Prostate gland (tissue), 2 donors: ENCODE measurements around the gene CCDC127. TPM values are rescaled to one million over a fixed set of nuclear protein-coding genes. Genes with fewer than 3 reads are reported as not detected.

ENCODE experiments used
- DNase-seq: peaks from one replicate; pipeline ENCODE4 v3.0.0-alpha.2; 2019; ENCODE audit warnings: low spot score
- H3K27ac ChIP-seq, 2 donors: fragments of 200-600 bp; sonication (generic); 2 replicates each; pipeline ENCODE4 v1.5.1; 2017 to 2019
- H3K27me3 ChIP-seq: fragments of 200-600 bp; sonication (generic); replicated peaks from 2 replicates; pipeline ENCODE4 v1.5.1; 2019; ENCODE audit not compliant: insufficient read depth
- H3K36me3 ChIP-seq, 2 donors: fragments of 200-600 bp; sonication (generic); 1 replicate in 1 of 2; 2 replicates in 1 of 2; pipeline versions ENCODE4 v1.5.1 to v1.8.1; 2017 to 2019
- H3K4me1 ChIP-seq: fragments of 200-600 bp; sonication (generic); replicated peaks from 2 replicates; pipeline ENCODE4 v1.5.1; 2019
- H3K4me3 ChIP-seq, 2 donors: fragments of 200-600 bp; sonication (generic); 2 replicates each; pipeline ENCODE4 v1.5.1; 2017 to 2019
- H3K9me3 ChIP-seq: fragments of 200-600 bp; sonication (generic); 2 replicates; pipeline ENCODE4 v1.5.1; 2017
- POLR2A ChIP-seq: fragments of 450-650 bp; IDR thresholded peaks from one replicate; pipeline ENCODE4 v1.6.1; 2016; ENCODE audit warnings: antibody characterized with exemption, mild to moderate bottlenecking
- POLR2AphosphoS5 ChIP-seq: sonication (generic); formaldehyde crosslinking; IDR thresholded peaks from one replicate; pipeline ENCODE4 v1.6.1; 2017; ENCODE audit warnings: antibody characterized with exemption
- WGBS: methylation state at CpG from one replicate; pipeline ENCODE4 v1.1.5; 2018; 5-methylcytosine and 5-hydroxymethylcytosine counted together
- intact Hi-C: fragments of 100-400 bp; cut with DNase I; formaldehyde crosslinking; loops from one replicate; pipeline ENCODE4 v1.14.2; 2022
- total RNA-seq, 2 donors: library from RNA; depleted of rRNA; stranded (reverse); fragments of >200 nt; gene quantifications; one replicate each; pipeline ENCODE4 v1.1.0, GENCODE V29; 2016
- TF ChIP-seq, protein P1 (sequence below), 4 experiments: fragments of 200-600 bp in 2 of 4; fragments of 450-650 bp in 2 of 4; sonication (generic) in 2 of 4; IDR thresholded peaks; 1 replicate in 3 of 4; 2 replicates in 1 of 4; pipeline ENCODE4 v1.5.1; 2016 to 2019; ENCODE audit warnings: antibody characterized with exemption in 4 of 4, mild to moderate bottlenecking in 2 of 4, moderate library complexity in 2 of 4

Gene CCDC127
- total RNA-seq, 2 donors from 2014 or later: 4.7 to 5.2 TPM

DNA sequence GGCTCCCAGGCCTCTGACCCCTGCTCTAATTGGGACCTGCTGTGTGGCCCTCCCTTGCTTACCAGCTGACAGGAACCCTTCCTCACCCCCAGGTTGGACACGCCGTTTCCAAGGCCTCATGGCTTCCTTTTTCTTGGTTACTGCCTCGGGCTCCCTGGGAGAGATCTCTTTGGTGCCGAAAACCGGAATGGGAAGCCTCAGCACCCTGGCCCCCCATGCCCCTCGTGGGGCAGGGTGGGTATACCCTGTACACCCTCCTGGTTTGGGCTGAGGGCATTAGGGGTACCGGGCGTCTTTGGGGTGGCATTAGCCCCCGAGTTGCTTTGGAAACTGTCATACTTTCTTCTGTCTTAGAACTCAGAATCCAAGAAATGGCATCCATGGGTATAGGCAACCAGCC lies 36.8 kb downstream of the CCDC127 start:
- no peaks in the 10 kb centered on the region for H3K4me1 ChIP-seq
- WGBS: 96% methylated on average over 9 of the region's 9 CpGs
- no peaks in the 10 kb centered on the region for H3K36me3 ChIP-seq
- no peak overlapping the region for H3K27ac ChIP-seq
- no peak overlapping the region for H3K4me3 ChIP-seq
- H3K27me3 ChIP-seq: no peaks in the 10 kb centered on the region
- TF ChIP-seq, protein P1, sequence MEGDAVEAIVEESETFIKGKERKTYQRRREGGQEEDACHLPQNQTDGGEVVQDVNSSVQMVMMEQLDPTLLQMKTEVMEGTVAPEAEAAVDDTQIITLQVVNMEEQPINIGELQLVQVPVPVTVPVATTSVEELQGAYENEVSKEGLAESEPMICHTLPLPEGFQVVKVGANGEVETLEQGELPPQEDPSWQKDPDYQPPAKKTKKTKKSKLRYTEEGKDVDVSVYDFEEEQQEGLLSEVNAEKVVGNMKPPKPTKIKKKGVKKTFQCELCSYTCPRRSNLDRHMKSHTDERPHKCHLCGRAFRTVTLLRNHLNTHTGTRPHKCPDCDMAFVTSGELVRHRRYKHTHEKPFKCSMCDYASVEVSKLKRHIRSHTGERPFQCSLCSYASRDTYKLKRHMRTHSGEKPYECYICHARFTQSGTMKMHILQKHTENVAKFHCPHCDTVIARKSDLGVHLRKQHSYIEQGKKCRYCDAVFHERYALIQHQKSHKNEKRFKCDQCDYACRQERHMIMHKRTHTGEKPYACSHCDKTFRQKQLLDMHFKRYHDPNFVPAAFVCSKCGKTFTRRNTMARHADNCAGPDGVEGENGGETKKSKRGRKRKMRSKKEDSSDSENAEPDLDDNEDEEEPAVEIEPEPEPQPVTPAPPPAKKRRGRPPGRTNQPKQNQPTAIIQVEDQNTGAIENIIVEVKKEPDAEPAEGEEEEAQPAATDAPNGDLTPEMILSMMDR (IDR thresholded peaks at IDR 0.05): no peak
- no peak for DNase-seq
- intact Hi-C loops: no loop called here
- no peaks in the 10 kb centered on the region for H3K9me3 ChIP-seq

DNA sequence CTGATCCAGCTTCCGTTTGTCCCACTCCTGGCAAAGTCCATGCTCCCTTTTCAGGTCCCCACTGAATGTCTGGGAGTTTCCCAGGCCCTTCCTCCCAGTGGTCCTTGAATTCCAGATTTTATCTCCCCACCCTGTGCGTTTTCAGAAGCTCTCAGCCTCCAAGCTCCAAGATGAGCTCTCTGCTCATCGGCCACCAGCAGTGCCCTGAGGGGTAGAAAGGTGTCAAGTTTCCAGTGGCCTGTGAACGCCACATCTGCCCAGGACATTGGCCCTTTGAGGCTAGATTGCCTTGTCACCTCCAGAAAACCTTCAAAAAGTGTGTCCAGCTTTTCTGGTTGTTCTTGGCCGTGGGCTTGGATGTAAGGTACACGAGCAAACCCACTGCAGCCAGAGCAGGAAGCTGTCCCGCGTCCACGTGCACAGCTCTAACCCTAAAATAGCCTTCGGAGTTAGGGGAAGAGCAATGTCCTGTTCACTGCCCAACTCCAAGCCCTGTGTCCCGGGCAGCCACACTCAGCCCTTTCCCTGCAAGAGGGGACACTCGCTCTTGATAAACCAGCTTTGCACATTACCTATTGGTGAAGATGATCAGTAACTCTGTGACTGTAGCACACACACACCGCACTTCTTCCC lies 37.6 kb downstream of the CCDC127 start:
- Histone ChIP-seq H3K4me1 (no peaks in the 10 kb centered on the region), H3K9me3 (no peaks in the 10 kb centered on the region), H3K27me3 (no peaks in the 10 kb centered on the region), H3K36me3 (no peaks in the 10 kb centered on the region), H3K4me3 (no peak overlapping the region), H3K27ac (no peak overlapping the region)
- DNase-seq: no peak
- 79% methylated on average over 13 of the region's 13 CpGs for WGBS
- TF ChIP-seq POLR2AphosphoS5 (no peak), POLR2A (no peak)
- TF ChIP-seq, protein P1 (IDR thresholded peaks at IDR 0.05): no peak
- intact Hi-C loops: no loop called here

DNA sequence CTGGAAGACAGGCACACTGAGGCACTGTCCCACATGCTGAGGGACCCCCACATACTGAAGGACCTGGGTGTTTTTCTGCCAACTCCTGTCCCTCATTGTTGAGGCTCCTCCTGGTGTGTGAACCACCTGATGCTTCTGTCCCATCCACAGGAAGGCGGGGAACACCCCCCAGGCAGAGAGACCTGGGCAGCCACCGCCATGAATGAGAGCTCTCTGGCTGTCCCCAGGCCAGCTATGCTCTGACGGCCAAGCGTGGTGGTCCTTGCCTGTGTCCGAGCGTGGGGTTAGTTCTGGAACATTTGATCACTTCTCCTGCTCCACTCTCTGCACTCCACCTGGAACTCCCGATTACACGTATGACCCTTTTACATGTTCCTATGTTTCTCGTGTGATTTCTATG lies 38.6 kb downstream of the CCDC127 start:
- H3K27ac ChIP-seq: no peak overlapping the region
- intact Hi-C loops: no loop called here
- no peaks in the 10 kb centered on the region for H3K9me3 ChIP-seq
- H3K4me3 ChIP-seq: no peak overlapping the region
- TF ChIP-seq, protein P1 (IDR thresholded peaks at IDR 0.05): no peak
- TF ChIP-seq POLR2AphosphoS5 (no peak), POLR2A (no peak)
- H3K27me3 ChIP-seq: no peaks in the 10 kb centered on the region
- H3K4me1 ChIP-seq: no peaks in the 10 kb centered on the region
- no peaks in the 10 kb centered on the region for H3K36me3 ChIP-seq
- 93% methylated on average over 9 of the region's 9 CpGs for WGBS
- DNase-seq: no peak

DNA sequence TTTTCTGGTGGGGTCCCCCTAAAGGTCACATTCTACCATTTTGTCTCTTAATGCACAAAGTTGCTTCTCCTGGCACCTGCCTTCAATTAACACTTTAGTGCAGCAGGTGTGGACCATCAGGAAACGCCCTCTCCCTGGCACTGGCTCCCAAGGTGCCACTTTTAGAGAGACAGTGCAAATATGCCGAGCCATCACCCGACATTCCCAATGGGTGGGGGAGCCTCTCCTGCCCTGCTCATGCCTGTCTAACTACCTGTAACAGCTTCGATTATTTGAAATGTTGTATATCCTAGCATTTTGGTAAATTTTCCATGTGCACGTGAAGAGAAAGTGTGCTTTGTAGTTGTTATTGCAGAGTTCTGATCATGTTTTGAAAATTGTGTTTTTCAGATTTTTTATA lies 39.8 kb downstream of the CCDC127 start:
- no peak for TF ChIP-seq POLR2AphosphoS5
- TF ChIP-seq, protein P1 (IDR thresholded peaks at IDR 0.05): no peak
- TF ChIP-seq POLR2A: no peak
- H3K4me3 ChIP-seq: no peak overlapping the region
- H3K9me3 ChIP-seq: no peaks in the 10 kb centered on the region
- H3K27ac ChIP-seq: no peak overlapping the region
- no peaks in the 10 kb centered on the region for H3K36me3 ChIP-seq
- no peaks in the 10 kb centered on the region for H3K4me1 ChIP-seq
- intact Hi-C loops: no loop called here
- no peaks in the 10 kb centered on the region for H3K27me3 ChIP-seq
- 72% methylated on average over 5 of the region's 5 CpGs for WGBS
- DNase-seq: no peak

DNA sequence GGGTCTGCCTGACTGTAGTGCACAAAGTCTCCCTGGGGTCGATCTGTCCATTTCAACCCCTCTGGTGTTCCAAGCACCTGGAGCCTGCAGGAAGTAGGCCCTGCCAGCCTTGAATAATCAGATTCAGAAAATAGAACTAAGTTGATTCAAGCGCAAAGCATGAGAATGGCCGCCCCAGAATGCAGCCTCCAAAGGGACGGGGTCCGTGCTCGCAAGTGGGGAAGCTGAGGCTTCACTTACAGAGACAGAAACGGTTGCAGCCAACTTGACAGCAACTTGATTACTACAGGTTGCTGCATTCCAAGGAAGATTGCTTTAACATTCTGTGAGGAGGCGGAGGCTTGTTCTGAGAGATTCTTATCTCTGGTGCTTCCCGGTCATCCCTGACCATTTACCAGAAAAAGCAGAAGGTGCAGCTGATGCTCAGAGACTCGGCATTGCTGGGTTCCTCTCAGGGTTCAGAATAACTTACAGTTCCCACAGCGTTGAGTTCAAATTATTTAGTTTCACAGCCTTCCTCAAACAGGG lies 41.6 kb downstream of the CCDC127 start:
- no peaks in the 10 kb centered on the region for H3K4me1 ChIP-seq
- intact Hi-C loops: no loop called here
- no peak for DNase-seq
- H3K9me3 ChIP-seq: no peaks in the 10 kb centered on the region
- no peak overlapping the region for H3K4me3 ChIP-seq
- WGBS: 73% methylated on average over 11 of the region's 11 CpGs
- TF ChIP-seq POLR2AphosphoS5 (no peak), POLR2A (no peak)
- TF ChIP-seq, protein P1 (IDR thresholded peaks at IDR 0.05): no peak
- H3K27ac ChIP-seq: no peak overlapping the region
- H3K27me3 ChIP-seq: no peaks in the 10 kb centered on the region
- H3K36me3 ChIP-seq: no peaks in the 10 kb centered on the region
